Vagina (tissue), 2 donors: Measurements from ENCODE around the gene IFT80.

Experiments
- CTCF ChIP-seq, 3 experiments: fragments of 450-650 bp in 2 of 3; fragments of 200-600 bp in 1 of 3; sonication (generic) in 1 of 3; IDR thresholded peaks; one replicate each; pipeline ENCODE4 v1.5.1; 2017 to 2019; ENCODE audit warnings: antibody characterized with exemption in 3 of 3, mild to moderate bottlenecking in 2 of 3, moderate library complexity in 2 of 3
- POLR2A ChIP-seq, 2 donors: fragments of 450-650 bp; IDR thresholded peaks; one replicate each; pipeline ENCODE4 v1.6.1; 2017; ENCODE audit warnings: antibody characterized with exemption in 2 of 2, mild to moderate bottlenecking in 2 of 2, moderate library complexity in 2 of 2
- POLR2AphosphoS5 ChIP-seq, 2 donors: sonication (generic); formaldehyde crosslinking; IDR thresholded peaks; one replicate each; pipeline ENCODE4 v1.9.0; 2017; ENCODE audit warnings: antibody characterized with exemption in 2 of 2, mild to moderate bottlenecking in 2 of 2, low read depth in 1 of 2; ENCODE audit not compliant: insufficient read depth in 1 of 2

GRCh38 chr3:160435747-160436146 lies 36.7 kb upstream of the IFT80 start:
- TF ChIP-seq CTCF (IDR thresholded peaks at IDR 0.05) (no peak), POLR2A (IDR thresholded peaks at IDR 0.05) (no peak), POLR2AphosphoS5 (IDR thresholded peaks at IDR 0.05; ENCODE audit: insufficient read depth in 1 of 2, low read depth in 1 of 2) (no peak)
